Measurements from ENCODE around the gene TRIM44. TPM values are rescaled to one million over a fixed set of nuclear protein-coding genes. Genes with fewer than 3 reads are reported as not detected.
A peak's percentile ranks its signal among the peaks of the same experiment; 100 is the strongest.

Gene TRIM44
- total and polyA plus RNA-seq, 4 donors = 3.7 to 15.1 (median 10.4) TPM

DNA sequence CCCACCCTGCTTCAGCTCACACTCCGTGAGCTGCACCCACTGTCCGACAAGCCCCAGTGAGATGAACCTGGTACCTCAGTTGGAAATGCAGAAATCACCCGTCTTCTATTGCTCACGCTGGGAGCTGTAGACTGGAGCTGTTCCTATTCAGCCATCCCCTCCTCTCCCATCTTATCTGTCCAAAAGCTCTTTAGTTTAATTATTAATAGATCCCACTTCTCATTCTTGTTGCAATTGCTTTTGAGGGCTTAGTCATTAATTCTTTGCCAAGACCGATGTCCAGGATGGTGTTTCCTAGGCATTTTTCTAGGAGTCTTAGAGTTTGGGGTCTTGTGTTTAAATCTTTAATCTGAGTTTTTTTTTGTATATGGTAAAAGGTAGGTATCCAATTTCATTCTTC, 116.8 kb downstream of the TRIM44 start:
- H3K27me3 ChIP-seq (ENCODE audit: control insufficient read depth in 4 of 4, insufficient read depth in 4 of 4, low read length in 3 of 4) = no peaks in the 10 kb centered on the region
- no peaks in the 10 kb centered on the region for H3K9me3 ChIP-seq (ENCODE audit: control insufficient read depth in 4 of 4, low read length in 3 of 4)
- WGBS = 64% methylated on average over 5 of the region's 5 CpGs
- no peak overlapping the region for H3K9ac ChIP-seq (ENCODE audit: low read depth in 1 of 2, low read length in 2 of 2)
- H3K4me3 ChIP-seq (ENCODE audit: low read depth in 1 of 3, low read length in 3 of 3) = no peak overlapping the region
- H3K36me3 ChIP-seq (ENCODE audit: control insufficient read depth in 4 of 4, insufficient read depth in 3 of 4, low read depth in 1 of 4, low read length in 3 of 4) = no peaks in the 10 kb centered on the region
- peaks cover 0 to 6% (median 0%) of the 10 kb centered on the region in 4 donors for H3K4me1 ChIP-seq (ENCODE audit: control insufficient read depth in 4 of 4, insufficient read depth in 4 of 4, low read length in 3 of 4)
- no peak for DNase-seq (ENCODE audit: low spot score)
- peak in 1 of 2 donors; percentile 10 for TF ChIP-seq HNF4A (conservative IDR thresholded peaks at IDR 0.05)
- no peak for TF ChIP-seq FOXA2 (IDR thresholded peaks at IDR 0.05)
- no peak overlapping the region for H3K27ac ChIP-seq (ENCODE audit: low read depth in 1 of 2, low read length in 2 of 2)

DNA sequence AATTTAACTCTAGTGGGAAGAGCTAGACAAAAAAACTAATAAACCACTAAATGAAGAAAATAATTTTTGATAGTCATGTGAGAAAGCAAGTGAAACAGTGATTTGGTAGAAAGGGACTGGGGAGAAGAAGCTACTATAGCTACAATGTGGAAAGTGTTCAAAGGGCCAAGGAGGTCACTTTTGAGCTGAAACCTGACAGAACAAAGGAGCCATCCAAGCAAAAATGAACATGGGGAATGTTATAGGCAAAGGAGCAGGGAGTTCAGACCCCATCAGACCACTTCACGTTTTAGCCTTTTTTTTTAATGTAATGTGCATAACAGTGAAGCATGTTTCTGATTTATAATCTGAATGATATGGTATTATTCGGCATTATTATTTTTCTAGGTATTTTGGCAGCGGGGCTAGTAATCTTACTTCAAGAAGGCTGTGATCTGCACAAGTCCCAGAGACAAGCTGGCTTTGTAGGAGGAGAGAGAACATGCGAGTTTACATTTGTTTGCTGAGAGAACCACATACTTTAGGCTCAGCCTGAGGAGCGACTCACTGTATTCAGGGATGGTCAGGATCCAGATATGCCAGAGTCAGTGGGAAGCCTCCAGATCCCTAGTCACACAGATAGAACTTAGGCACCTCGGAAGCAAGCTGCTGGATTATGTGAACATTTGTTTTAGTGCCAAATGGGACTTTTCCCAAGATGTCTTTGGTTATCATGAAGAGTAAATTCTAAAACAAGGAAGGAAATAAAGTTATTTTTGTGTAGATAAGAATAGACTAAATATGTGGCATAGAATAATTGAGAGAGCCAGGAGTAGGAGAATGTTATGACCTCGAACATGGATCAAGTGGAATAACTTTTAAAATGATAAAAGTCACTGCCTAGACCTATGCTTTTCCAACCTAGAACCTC, 118.6 kb downstream of the TRIM44 start:
- DNase-seq (ENCODE audit: low spot score) = no peak
- H3K9ac ChIP-seq (ENCODE audit: low read depth in 1 of 2, low read length in 2 of 2) = no peak overlapping the region
- H3K9me3 ChIP-seq (ENCODE audit: control insufficient read depth in 4 of 4, low read length in 3 of 4) = no peaks in the 10 kb centered on the region
- H3K36me3 ChIP-seq (ENCODE audit: control insufficient read depth in 4 of 4, insufficient read depth in 3 of 4, low read depth in 1 of 4, low read length in 3 of 4) = no peaks in the 10 kb centered on the region
- H3K27me3 ChIP-seq (ENCODE audit: control insufficient read depth in 4 of 4, insufficient read depth in 4 of 4, low read length in 3 of 4) = no peaks in the 10 kb centered on the region
- no peak overlapping the region for H3K27ac ChIP-seq (ENCODE audit: low read depth in 1 of 2, low read length in 2 of 2)
- H3K4me3 ChIP-seq (ENCODE audit: low read depth in 1 of 3, low read length in 3 of 3) = no peak overlapping the region
- peaks cover 0 to 6% (median 0%) of the 10 kb centered on the region in 4 donors for H3K4me1 ChIP-seq (ENCODE audit: control insufficient read depth in 4 of 4, insufficient read depth in 4 of 4, low read length in 3 of 4)
- WGBS = 81% methylated on average over 7 of the region's 7 CpGs
- TF ChIP-seq, protein P1, sequence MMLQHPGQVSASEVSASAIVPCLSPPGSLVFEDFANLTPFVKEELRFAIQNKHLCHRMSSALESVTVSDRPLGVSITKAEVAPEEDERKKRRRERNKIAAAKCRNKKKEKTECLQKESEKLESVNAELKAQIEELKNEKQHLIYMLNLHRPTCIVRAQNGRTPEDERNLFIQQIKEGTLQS (IDR thresholded peaks at IDR 0.05) = no peak
- no peak for TF ChIP-seq EGR1 (IDR thresholded peaks at IDR 0.05; ENCODE audit: low read depth in 2 of 2)
- no peak for TF ChIP-seq SP1 (IDR thresholded peaks at IDR 0.05)
- no peak for TF ChIP-seq JUND (IDR thresholded peaks at IDR 0.05)
- TF ChIP-seq HNF4G (IDR thresholded peaks at IDR 0.05) = no peak
- no peak for TF ChIP-seq YY1 (IDR thresholded peaks at IDR 0.05)
- TF ChIP-seq GABPA (IDR thresholded peaks at IDR 0.05 in 1 of 2, conservative IDR thresholded peaks at IDR 0.05 in 1 of 2) = no peak
- TF ChIP-seq, protein P2, sequence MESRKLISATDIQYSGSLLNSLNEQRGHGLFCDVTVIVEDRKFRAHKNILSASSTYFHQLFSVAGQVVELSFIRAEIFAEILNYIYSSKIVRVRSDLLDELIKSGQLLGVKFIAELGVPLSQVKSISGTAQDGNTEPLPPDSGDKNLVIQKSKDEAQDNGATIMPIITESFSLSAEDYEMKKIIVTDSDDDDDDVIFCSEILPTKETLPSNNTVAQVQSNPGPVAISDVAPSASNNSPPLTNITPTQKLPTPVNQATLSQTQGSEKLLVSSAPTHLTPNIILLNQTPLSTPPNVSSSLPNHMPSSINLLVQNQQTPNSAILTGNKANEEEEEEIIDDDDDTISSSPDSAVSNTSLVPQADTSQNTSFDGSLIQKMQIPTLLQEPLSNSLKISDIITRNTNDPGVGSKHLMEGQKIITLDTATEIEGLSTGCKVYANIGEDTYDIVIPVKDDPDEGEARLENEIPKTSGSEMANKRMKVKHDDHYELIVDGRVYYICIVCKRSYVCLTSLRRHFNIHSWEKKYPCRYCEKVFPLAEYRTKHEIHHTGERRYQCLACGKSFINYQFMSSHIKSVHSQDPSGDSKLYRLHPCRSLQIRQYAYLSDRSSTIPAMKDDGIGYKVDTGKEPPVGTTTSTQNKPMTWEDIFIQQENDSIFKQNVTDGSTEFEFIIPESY (IDR thresholded peaks at IDR 0.05) = no peak
- TF ChIP-seq NR2F2 (IDR thresholded peaks at IDR 0.05) = no peak
- TF ChIP-seq TAF1 (conservative IDR thresholded peaks at IDR 0.05) = no peak
- TF ChIP-seq RAD21 (IDR thresholded peaks at IDR 0.05) = no peak
- TF ChIP-seq RXRA (IDR thresholded peaks at IDR 0.05) = no peak
- no peak for TF ChIP-seq FOXA2 (IDR thresholded peaks at IDR 0.05)
- TF ChIP-seq, protein P3, sequence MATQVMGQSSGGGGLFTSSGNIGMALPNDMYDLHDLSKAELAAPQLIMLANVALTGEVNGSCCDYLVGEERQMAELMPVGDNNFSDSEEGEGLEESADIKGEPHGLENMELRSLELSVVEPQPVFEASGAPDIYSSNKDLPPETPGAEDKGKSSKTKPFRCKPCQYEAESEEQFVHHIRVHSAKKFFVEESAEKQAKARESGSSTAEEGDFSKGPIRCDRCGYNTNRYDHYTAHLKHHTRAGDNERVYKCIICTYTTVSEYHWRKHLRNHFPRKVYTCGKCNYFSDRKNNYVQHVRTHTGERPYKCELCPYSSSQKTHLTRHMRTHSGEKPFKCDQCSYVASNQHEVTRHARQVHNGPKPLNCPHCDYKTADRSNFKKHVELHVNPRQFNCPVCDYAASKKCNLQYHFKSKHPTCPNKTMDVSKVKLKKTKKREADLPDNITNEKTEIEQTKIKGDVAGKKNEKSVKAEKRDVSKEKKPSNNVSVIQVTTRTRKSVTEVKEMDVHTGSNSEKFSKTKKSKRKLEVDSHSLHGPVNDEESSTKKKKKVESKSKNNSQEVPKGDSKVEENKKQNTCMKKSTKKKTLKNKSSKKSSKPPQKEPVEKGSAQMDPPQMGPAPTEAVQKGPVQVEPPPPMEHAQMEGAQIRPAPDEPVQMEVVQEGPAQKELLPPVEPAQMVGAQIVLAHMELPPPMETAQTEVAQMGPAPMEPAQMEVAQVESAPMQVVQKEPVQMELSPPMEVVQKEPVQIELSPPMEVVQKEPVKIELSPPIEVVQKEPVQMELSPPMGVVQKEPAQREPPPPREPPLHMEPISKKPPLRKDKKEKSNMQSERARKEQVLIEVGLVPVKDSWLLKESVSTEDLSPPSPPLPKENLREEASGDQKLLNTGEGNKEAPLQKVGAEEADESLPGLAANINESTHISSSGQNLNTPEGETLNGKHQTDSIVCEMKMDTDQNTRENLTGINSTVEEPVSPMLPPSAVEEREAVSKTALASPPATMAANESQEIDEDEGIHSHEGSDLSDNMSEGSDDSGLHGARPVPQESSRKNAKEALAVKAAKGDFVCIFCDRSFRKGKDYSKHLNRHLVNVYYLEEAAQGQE (IDR thresholded peaks at IDR 0.05) = no peak
- TF ChIP-seq, protein P4, sequence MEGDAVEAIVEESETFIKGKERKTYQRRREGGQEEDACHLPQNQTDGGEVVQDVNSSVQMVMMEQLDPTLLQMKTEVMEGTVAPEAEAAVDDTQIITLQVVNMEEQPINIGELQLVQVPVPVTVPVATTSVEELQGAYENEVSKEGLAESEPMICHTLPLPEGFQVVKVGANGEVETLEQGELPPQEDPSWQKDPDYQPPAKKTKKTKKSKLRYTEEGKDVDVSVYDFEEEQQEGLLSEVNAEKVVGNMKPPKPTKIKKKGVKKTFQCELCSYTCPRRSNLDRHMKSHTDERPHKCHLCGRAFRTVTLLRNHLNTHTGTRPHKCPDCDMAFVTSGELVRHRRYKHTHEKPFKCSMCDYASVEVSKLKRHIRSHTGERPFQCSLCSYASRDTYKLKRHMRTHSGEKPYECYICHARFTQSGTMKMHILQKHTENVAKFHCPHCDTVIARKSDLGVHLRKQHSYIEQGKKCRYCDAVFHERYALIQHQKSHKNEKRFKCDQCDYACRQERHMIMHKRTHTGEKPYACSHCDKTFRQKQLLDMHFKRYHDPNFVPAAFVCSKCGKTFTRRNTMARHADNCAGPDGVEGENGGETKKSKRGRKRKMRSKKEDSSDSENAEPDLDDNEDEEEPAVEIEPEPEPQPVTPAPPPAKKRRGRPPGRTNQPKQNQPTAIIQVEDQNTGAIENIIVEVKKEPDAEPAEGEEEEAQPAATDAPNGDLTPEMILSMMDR (IDR thresholded peaks at IDR 0.05; ENCODE audit: low read depth, low read length, missing input control) = no peak
- no peak for TF ChIP-seq FOXA1 (IDR thresholded peaks at IDR 0.05)
- TF ChIP-seq, protein P5, sequence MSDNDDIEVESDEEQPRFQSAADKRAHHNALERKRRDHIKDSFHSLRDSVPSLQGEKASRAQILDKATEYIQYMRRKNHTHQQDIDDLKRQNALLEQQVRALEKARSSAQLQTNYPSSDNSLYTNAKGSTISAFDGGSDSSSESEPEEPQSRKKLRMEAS (IDR thresholded peaks at IDR 0.05) = no peak
- TF ChIP-seq HNF4A (conservative IDR thresholded peaks at IDR 0.05) = no peak
